Measurements from ENCODE around the gene C2orf80. TPM values are rescaled to one million over a fixed set of nuclear protein-coding genes. Genes with fewer than 3 reads are reported as not detected.
"Not testable (repeated sequence)": the region's sequence is repeated elsewhere in the genome, so short reads cannot be mapped to it uniquely, and the experiment has no call there.

The C2orf80 gene
- polyA plus RNA-seq, 12 donors = not detected

- DNase-seq = no peak
These were observed 53.8 kb downstream of the C2orf80 start for GRCh38 chr2:208135794-208136715.

- no peak for DNase-seq
These were observed 54.8 kb downstream of the C2orf80 start for GRCh38 chr2:208134928-208135586.

DNA sequence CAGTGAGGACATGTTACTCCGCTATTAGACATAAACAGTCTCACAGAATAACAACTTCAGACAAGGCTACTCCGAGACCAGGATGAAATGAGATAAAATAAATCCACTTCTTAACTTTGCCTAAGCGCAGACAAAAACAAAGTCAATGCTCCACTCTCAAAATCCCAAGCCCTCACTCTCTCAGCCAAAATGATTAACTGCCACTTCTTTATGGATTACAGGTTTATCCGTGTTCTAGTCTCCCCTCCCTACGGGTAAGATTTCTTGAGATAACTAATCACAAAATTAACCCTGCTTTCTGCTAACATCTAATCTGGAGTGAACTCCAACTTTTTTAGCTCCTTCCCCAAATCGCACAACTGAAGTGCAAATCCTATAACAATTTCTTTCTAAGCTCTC is 59.1 kb downstream of the C2orf80 start:
- no peak for DNase-seq

GRCh38 chr2:208129744-208130711 is 59.8 kb downstream of the C2orf80 start, which contains the start of gene CRYGC:
Gene CRYGC (minus strand): TSS chr2:208129828. CDS start chr2:208129792, 36 bp downstream.
- DNase-seq = no peak

DNA sequence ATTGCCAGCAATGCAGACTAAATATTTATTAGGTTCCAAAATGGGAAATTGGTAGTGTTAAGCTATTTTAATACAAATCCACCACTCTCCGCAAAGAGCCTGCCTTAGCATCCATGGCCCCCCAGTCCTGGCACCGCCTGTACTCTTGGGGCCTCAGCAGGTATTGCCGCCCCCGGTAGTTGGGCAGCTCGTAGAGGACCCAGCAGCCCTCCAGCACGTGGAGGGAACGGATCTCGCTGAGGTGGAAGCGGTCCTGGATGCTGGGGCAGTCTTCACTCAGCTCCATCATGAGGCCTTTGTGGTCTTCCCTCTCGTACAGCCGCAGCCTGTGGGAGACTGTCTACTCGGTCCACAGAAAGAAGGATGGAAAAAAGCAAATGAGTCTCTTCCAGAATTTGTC is 61.7 kb downstream of the C2orf80 start:
- DNase-seq = no peak

- no peak for DNase-seq
These were observed 62.7 kb downstream of the C2orf80 start for GRCh38 chr2:208127090-208127489.

DNA sequence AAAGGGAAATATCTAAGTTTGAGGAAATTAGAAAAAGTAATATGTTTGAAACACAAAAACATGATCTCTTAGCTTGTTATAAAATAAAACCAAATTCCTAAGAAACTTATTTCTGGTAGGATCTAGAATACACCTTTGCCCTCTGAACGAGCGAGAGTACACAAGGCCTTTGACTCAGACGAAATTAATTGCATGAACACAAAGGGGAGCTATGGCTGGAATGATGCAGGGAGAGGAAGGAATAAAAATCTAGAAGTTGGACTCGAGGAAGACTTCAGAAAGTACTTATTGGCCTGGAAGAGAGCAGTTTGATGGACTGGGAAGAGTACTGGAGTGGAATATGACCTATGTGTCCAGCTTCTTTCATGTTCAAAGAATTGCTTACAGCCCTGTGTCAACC is 64.6 kb downstream of the C2orf80 start:
- no peak for DNase-seq

GRCh38 chr2:208124013-208124715 is 65.7 kb downstream of the C2orf80 start, which contains the start of gene CRYGD:
Gene CRYGD (minus strand): TSS chr2:208124524. CDS start chr2:208124473, 51 bp downstream.
- not testable (repeated sequence) for DNase-seq

- DNase-seq = no peak
These were observed 67.6 kb downstream of the C2orf80 start for GRCh38 chr2:208122248-208122647.

DNA sequence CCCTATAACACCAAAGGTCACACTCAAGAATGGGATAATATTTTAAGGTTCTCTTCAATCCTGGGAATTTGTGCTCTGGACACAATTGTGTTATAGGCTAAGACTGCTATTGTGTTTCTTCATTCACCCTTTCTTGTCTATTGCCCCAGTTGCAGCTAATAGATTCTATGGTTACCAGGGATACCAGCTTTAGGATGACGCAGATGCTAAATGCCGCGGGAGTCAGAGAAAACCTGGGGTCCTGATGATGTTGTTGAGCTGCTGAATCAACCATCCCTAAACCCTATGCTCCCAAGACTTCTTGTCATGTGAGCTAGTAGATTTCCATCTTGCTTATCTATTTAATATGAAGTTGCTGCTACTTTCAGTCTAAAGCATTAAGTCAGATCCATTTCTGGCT is 70.9 kb downstream of the C2orf80 start:
- DNase-seq = no peak

DNA sequence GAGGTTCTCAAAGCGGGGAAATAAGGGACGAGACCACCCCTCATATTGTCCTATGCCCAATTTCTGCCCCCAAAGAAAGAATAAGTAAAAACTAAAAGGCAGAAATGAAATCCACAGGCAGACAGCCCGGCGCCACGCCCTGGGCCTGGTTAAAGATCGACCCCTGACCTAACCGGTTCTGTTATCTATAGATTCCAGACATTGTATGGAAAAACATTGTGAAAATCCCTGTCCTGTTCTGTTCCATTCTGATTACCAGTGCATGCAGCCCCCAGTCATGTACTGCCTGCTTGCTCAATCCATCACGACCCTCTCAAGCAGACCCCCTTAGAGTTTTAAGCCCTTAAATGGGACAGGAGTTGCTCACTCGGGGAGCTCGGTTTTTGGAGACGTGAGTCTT is 72.4 kb downstream of the C2orf80 start:
- DNase-seq = not testable (repeated sequence)

Other genes with a start within 250 kb of the C2orf80 start
- 10 to 100 TPM in 1 of 12 donors, 1 to 10 TPM in 10, not detected in 1; 6.5 to 11.7 (median 8.1) TPM for gene PLEKHM3, start 164.5 kb downstream of the C2orf80 start, polyA plus RNA-seq (ENCODE audit: insufficient read length in 12 of 12)
- gene CRYGD, start 65.5 kb downstream of the C2orf80 start, polyA plus RNA-seq (ENCODE audit: insufficient read length in 12 of 12) = not detected
- not detected for gene CRYGC, start 60.2 kb downstream of the C2orf80 start, polyA plus RNA-seq (ENCODE audit: insufficient read length in 12 of 12)
- not detected for gene CRYGB, start 43.9 kb downstream of the C2orf80 start, polyA plus RNA-seq (ENCODE audit: insufficient read length in 12 of 12)
- not detected for gene CRYGA, start 26.4 kb downstream of the C2orf80 start, polyA plus RNA-seq (ENCODE audit: insufficient read length in 12 of 12)
- gene IDH1, start 65.0 kb upstream of the C2orf80 start, polyA plus RNA-seq (ENCODE audit: insufficient read length in 12 of 12) = 10 to 100 TPM in 11 of 12 donors, not detected in 1; 32.4 to 60.7 (median 44.2) TPM
- gene PIKFYVE, start 76.2 kb upstream of the C2orf80 start, polyA plus RNA-seq (ENCODE audit: insufficient read length in 12 of 12) = 10 to 100 TPM in 11 of 12 donors, not detected in 1; 14.0 to 25.0 (median 19.6) TPM
- gene PTH2R, start 216.8 kb upstream of the C2orf80 start, polyA plus RNA-seq (ENCODE audit: insufficient read length in 12 of 12) = under 1 TPM in 9 of 12 donors, not detected in 3; 0.25 to 0.62 (median 0.34) TPM